ENCODE results near the gene SLC38A4.
A peak's percentile ranks its signal among the peaks of the same experiment; 100 is the strongest.

The SLC38A4 gene

DNA sequence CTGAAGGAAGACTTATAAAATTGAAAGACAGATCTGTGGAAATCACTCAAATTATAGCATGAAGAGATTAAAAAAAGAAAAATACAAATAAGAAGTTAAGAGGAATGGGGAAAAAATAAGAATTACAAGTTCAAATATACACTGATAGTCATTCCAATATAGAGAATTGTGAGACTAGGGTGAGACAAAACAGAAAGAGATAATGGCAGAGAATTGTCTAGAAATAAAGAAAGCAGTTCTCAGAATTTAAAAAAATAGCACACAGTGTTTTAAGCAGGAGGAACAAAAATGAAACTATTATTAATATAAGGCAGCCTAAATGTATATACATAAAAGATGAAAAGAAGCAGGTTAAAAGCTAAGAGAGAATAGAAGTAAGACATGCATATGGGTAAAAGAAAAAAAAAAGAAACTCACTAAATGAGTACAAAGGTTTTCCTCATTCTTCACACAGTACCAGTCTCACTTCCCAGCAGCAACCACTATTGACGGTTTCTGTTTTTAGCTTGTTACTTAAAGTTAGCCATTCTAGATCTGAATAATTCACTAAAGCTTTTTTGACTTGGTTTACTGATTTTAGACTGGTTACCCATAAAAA is 31.1 kb downstream of the SLC38A4 start:
- peak; percentile 2 for DNase-seq (ENCODE audit: low spot score)
- TF ChIP-seq, protein P1, sequence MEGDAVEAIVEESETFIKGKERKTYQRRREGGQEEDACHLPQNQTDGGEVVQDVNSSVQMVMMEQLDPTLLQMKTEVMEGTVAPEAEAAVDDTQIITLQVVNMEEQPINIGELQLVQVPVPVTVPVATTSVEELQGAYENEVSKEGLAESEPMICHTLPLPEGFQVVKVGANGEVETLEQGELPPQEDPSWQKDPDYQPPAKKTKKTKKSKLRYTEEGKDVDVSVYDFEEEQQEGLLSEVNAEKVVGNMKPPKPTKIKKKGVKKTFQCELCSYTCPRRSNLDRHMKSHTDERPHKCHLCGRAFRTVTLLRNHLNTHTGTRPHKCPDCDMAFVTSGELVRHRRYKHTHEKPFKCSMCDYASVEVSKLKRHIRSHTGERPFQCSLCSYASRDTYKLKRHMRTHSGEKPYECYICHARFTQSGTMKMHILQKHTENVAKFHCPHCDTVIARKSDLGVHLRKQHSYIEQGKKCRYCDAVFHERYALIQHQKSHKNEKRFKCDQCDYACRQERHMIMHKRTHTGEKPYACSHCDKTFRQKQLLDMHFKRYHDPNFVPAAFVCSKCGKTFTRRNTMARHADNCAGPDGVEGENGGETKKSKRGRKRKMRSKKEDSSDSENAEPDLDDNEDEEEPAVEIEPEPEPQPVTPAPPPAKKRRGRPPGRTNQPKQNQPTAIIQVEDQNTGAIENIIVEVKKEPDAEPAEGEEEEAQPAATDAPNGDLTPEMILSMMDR (IDR thresholded peaks at IDR 0.05; ENCODE audit: extremely low read depth, insufficient read depth, missing control alignments), result no peak
- in situ Hi-C loops (cut with MboI; ENCODE audit: low pct_unique_long_range_greater_than_20kb, low sequenced_read_pairs, unreplicated experiment), result no loop called here

DNA sequence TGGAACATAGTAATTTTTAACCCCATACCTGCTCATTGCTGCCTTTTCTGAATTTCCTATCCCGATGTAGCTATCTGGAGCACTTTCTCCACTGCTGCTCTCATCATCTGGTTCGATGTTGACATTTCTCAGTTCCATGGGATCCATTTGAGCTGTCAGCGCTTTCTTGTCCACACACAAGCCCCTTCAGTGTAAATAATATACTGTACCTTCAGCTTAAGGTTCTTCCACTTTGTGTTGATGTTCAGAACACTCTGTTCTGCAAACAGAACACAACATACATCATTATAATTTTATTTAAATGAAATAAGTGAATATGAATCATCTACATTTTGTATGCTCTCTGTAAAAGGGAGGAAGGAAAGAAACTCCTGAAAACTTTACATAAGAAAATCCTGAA is 32.9 kb downstream of the SLC38A4 start:
- DNase-seq (ENCODE audit: low spot score), result no peak
- in situ Hi-C loops (cut with MboI; ENCODE audit: low pct_unique_long_range_greater_than_20kb, low sequenced_read_pairs, unreplicated experiment), result no loop called here
- TF ChIP-seq, protein P1 (IDR thresholded peaks at IDR 0.05; ENCODE audit: extremely low read depth, insufficient read depth, missing control alignments), result no peak

DNA sequence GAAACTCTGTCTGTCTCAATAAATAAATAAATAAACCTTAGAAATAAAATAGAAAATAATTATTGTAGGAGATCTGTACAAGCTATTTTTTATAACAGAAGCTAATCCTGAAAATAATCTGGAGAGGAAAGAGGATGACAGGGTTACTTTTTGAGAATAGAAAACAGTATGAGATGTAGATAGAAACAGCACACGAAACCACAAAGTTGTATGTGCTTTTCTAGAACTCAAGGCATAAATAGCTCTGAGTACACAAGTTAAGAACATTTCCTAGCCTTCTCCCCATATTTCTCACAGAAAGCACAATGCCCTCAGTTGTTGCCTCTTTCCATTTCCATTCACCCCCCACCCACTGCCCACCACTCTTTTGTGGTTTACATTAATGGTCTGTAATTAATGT is 35.7 kb downstream of the SLC38A4 start:
- in situ Hi-C loops (cut with MboI; ENCODE audit: low pct_unique_long_range_greater_than_20kb, low sequenced_read_pairs, unreplicated experiment), result no loop called here
- no peak for DNase-seq (ENCODE audit: low spot score)
- TF ChIP-seq, protein P1 (IDR thresholded peaks at IDR 0.05; ENCODE audit: extremely low read depth, insufficient read depth, missing control alignments), result no peak

GRCh38 chr12:46788072-46788887 is 37.5 kb downstream of the SLC38A4 start:
- no peak for DNase-seq (ENCODE audit: low spot score)
- TF ChIP-seq, protein P1 (IDR thresholded peaks at IDR 0.05; ENCODE audit: extremely low read depth, insufficient read depth, missing control alignments), result no peak
- in situ Hi-C loops (cut with MboI; ENCODE audit: low pct_unique_long_range_greater_than_20kb, low sequenced_read_pairs, unreplicated experiment), result no loop called here

DNA sequence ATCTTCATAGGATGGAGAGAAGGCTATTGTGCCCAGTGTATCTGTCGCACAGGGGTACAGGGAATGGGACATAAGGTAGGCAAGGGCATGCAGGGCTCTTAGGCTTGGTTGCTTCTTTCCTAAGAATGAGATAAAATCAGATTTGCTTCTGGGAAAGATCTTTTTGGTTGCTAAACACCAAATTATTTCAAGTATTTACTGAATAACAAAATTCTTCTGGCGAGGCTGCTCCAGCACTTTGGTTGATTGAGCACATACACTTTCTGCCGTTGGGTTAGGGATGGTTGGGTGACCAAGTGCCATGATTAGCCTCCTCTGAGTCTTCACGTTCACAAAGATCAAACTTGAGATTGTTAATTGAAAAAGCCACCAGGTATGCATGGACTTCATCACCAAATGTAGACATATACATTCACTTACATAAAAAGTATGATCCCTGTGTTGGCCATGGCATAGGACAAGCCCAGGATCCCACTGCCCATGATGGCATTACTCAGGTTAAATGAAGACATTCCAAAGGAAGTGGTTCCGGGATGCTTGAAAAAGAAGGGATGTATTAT is 38.2 kb downstream of the SLC38A4 start:
- DNase-seq (ENCODE audit: low spot score), result no peak
- in situ Hi-C loops (cut with MboI; ENCODE audit: low pct_unique_long_range_greater_than_20kb, low sequenced_read_pairs, unreplicated experiment), result no loop called here
- TF ChIP-seq, protein P1 (IDR thresholded peaks at IDR 0.05; ENCODE audit: extremely low read depth, insufficient read depth, missing control alignments), result no peak

DNA sequence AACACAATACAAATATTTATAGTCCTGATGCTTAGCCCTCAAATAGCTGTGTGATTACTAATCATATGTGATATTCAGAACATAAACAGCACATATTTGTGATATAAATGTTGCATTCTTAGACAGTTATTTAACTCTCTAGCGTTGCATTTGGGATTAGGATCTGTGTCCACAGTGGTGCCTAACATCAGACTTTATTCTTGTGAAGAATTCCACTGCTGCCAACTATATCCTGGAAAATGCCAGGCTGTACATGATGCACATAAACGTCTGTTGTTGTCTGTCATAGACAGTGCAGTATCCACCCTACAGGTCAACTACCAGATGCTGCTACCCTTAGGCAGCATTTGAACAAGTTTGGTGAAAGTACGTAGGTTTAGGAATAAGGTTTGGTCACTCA is 39.0 kb downstream of the SLC38A4 start:
- DNase-seq (ENCODE audit: low spot score), result no peak
- in situ Hi-C loops (cut with MboI; ENCODE audit: low pct_unique_long_range_greater_than_20kb, low sequenced_read_pairs, unreplicated experiment), result no loop called here
- TF ChIP-seq, protein P1 (IDR thresholded peaks at IDR 0.05; ENCODE audit: extremely low read depth, insufficient read depth, missing control alignments), result no peak
